Suprapubic skin (tissue), 3 donors: ENCODE data around the gene NEK4.

Experiments used
- EP300 ChIP-seq: sonication (generic); formaldehyde crosslinking; IDR thresholded peaks from one replicate; pipeline ENCODE4 v1.6.1; 2017; ENCODE audit warnings: antibody characterized with exemption
- POLR2A ChIP-seq, 2 donors: fragments of 450-650 bp; IDR thresholded peaks; one replicate each; pipeline ENCODE4 v1.6.1; 2017; ENCODE audit warnings: antibody characterized with exemption in 2 of 2, mild to moderate bottlenecking in 2 of 2, moderate library complexity in 2 of 2
- TF ChIP-seq, protein P1 (sequence below), 2 donors: fragments of 200-600 bp in 1 of 2; fragments of 450-650 bp in 1 of 2; sonication (generic) in 1 of 2; IDR thresholded peaks; one replicate each; pipeline ENCODE4 v1.5.1; 2016 to 2019; ENCODE audit warnings: antibody characterized with exemption in 2 of 2, mild to moderate bottlenecking in 1 of 2, moderate library complexity in 1 of 2

DNA sequence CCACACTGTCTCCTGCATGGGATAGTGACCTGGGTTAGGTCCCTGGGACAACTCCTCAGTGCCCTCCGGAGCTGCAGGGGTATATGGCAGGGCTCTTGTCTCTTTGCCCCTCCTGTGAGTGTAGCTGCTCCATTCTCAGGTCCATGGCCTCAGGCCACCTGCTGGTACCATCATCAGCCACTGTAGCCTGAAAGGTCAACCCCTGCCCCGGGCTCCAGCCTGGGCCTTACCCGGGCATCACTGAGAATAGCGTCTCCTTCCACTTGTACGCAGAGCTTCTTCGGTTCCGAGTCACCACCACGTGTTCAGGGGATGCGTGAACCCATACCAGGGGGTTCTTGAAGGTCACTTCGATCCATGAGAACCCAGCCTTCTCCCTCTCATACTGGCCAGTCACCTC, 45.9 kb upstream of the NEK4 start:
- TF ChIP-seq, protein P1, sequence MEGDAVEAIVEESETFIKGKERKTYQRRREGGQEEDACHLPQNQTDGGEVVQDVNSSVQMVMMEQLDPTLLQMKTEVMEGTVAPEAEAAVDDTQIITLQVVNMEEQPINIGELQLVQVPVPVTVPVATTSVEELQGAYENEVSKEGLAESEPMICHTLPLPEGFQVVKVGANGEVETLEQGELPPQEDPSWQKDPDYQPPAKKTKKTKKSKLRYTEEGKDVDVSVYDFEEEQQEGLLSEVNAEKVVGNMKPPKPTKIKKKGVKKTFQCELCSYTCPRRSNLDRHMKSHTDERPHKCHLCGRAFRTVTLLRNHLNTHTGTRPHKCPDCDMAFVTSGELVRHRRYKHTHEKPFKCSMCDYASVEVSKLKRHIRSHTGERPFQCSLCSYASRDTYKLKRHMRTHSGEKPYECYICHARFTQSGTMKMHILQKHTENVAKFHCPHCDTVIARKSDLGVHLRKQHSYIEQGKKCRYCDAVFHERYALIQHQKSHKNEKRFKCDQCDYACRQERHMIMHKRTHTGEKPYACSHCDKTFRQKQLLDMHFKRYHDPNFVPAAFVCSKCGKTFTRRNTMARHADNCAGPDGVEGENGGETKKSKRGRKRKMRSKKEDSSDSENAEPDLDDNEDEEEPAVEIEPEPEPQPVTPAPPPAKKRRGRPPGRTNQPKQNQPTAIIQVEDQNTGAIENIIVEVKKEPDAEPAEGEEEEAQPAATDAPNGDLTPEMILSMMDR (IDR thresholded peaks at IDR 0.05): no peak
- TF ChIP-seq EP300: no peak
- TF ChIP-seq POLR2A (IDR thresholded peaks at IDR 0.05): no peak
